ENCODE results near the gene PRX. TPM values are rescaled to one million over a fixed set of nuclear protein-coding genes. Genes with fewer than 3 reads are reported as not detected.
A peak's percentile ranks its signal among the peaks of the same experiment; 100 is the strongest.

Gene PRX
- total RNA-seq, 4 donors from 2014 or later, result 454 to 667 (median 548) TPM

DNA sequence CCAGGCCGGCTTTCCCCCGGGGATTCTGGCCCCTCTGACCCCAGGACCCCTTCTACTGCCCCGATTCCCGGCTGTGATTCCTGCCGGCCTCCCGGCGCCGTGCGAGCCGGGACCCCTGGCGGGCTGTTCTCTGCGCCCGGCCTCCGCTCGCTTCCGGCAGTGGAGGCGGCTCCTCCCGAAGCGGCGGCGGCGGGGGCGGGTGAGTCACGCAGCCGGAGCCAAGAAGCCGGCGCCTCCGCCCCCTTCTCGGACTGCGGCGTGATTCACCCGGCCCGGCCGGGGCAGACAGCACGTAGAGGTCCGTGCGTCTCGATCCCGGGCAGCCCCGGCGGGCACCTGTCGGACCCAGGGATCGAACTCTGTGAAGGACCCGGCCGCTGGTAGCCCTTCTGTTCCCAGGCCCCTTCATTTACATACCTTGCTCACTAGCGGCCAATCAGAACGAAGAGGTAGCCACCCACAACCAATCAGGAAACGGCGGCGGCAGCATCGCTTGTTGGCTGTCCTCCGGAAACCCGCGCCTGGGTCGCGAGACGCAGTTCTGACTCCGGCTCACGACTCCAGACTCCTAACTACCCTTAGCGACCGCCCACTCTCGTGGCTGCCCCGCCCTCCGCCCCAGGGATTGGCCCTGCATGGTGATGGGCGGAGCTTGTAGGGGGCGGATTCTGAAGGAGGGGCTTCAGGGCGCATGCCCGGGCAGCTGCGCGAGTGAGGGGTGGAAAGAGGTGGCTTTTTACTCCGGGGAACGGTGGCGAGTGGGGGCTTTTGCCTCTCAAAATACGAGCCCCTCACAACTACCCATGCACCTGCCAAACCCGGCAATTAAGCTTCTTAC, 12.5 kb upstream of the PRX start, which contains the start of gene SERTAD1:
SERTAD1 (minus strand) TSS at position 543 of the 838 bp plus-strand sequence. CDS start 2,446 bp downstream, outside the sequence.
- peak; percentile 98 to 99 for TF ChIP-seq POLR2A (IDR thresholded peaks at IDR 0.05)
- peak; percentile 78 to 100 for TF ChIP-seq EP300 (IDR thresholded peaks at IDR 0.05)
- TF ChIP-seq, protein P1, sequence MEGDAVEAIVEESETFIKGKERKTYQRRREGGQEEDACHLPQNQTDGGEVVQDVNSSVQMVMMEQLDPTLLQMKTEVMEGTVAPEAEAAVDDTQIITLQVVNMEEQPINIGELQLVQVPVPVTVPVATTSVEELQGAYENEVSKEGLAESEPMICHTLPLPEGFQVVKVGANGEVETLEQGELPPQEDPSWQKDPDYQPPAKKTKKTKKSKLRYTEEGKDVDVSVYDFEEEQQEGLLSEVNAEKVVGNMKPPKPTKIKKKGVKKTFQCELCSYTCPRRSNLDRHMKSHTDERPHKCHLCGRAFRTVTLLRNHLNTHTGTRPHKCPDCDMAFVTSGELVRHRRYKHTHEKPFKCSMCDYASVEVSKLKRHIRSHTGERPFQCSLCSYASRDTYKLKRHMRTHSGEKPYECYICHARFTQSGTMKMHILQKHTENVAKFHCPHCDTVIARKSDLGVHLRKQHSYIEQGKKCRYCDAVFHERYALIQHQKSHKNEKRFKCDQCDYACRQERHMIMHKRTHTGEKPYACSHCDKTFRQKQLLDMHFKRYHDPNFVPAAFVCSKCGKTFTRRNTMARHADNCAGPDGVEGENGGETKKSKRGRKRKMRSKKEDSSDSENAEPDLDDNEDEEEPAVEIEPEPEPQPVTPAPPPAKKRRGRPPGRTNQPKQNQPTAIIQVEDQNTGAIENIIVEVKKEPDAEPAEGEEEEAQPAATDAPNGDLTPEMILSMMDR (IDR thresholded peaks at IDR 0.05), result peak; percentile 83 to 97 (median 94)
- Histone ChIP-seq H3K27ac (peak within 1 kb of the TSS; percentile 95 to 100 (median 99)), H3K36me3 (peaks cover 0 to 13% (median 7%) of the 10 kb centered on the region in 3 donors), H3K4me3 (peak within 1 kb of the TSS; percentile 83 to 96 (median 94)), H3K4me1 (peaks cover 0 to 44% (median 33%) of the 10 kb centered on the region in 4 donors), H3K9me3 (no peaks in the 10 kb centered on the region), H3K27me3 (no peaks in the 10 kb centered on the region)
- WGBS, 2 donors, result 1% methylated on average over 53 of the region's 75 CpGs
- peak; percentile 100 for DNase-seq (ENCODE audit: low spot score in 2 of 2)

GRCh38 chr19:40424637-40425449, 11.7 kb upstream of the PRX start:
- no peaks in the 10 kb centered on the region for H3K9me3 ChIP-seq
- no peak for TF ChIP-seq EP300 (IDR thresholded peaks at IDR 0.05)
- TF ChIP-seq, protein P1 (IDR thresholded peaks at IDR 0.05), result no peak
- peaks cover 0 to 13% (median 7%) of the 10 kb centered on the region in 3 donors for H3K36me3 ChIP-seq
- peak overlapping the region; percentile 95 to 100 (median 99) for H3K27ac ChIP-seq
- 1% methylated on average over 16 to 20 of the region's 28 CpGs for WGBS, 2 donors
- no peaks in the 10 kb centered on the region for H3K27me3 ChIP-seq
- peak overlapping the region; percentile 83 to 96 (median 94) for H3K4me3 ChIP-seq
- peaks cover 0 to 49% (median 33%) of the 10 kb centered on the region in 4 donors for H3K4me1 ChIP-seq
- DNase-seq (ENCODE audit: low spot score in 2 of 2), result no peak

- Histone ChIP-seq H3K27me3 (no peaks in the 10 kb centered on the region), H3K36me3 (peaks cover 0 to 13% (median 7%) of the 10 kb centered on the region in 3 donors), H3K4me3 (peak overlapping the region in 2 of 4 donors; percentile 83 to 96), H3K4me1 (peaks cover 0 to 49% (median 33%) of the 10 kb centered on the region in 4 donors), H3K9me3 (no peaks in the 10 kb centered on the region), H3K27ac (peak overlapping the region; percentile 95 to 100 (median 99))
- 84 to 86% methylated on average over 6 of the region's 6 CpGs for WGBS, 2 donors
- TF ChIP-seq POLR2A (IDR thresholded peaks at IDR 0.05) (no peak), EP300 (IDR thresholded peaks at IDR 0.05) (no peak)
- TF ChIP-seq, protein P1 (IDR thresholded peaks at IDR 0.05), result no peak
- no peak for DNase-seq (ENCODE audit: low spot score in 2 of 2)
Measured at GRCh38 chr19:40423938-40424337, 10.8 kb upstream of the PRX start.

GRCh38 chr19:40422748-40423566, 9.8 kb upstream of the PRX start:
- WGBS, 2 donors, result 77 to 86% methylated on average over 25 of the region's 31 CpGs

More at GRCh38 chr19:40422748-40423566, 9.8 kb upstream of the PRX start:
- peaks cover 0 to 13% (median 7%) of the 10 kb centered on the region in 3 donors for H3K36me3 ChIP-seq
- no peak for TF ChIP-seq POLR2A (IDR thresholded peaks at IDR 0.05)
- no peak for TF ChIP-seq EP300 (IDR thresholded peaks at IDR 0.05)
- TF ChIP-seq, protein P1 (IDR thresholded peaks at IDR 0.05), result no peak
- H3K27me3 ChIP-seq, result no peaks in the 10 kb centered on the region
- H3K4me3 ChIP-seq, result peak overlapping the region in 1 of 4 donors; percentile 96
- H3K9me3 ChIP-seq, result no peaks in the 10 kb centered on the region
- DNase-seq (ENCODE audit: low spot score in 2 of 2), result no peak
- H3K4me1 ChIP-seq, result peaks cover 0 to 51% (median 33%) of the 10 kb centered on the region in 4 donors
- H3K27ac ChIP-seq, result peak overlapping the region; percentile 95 to 100 (median 98)
